NB4 (cell line): ENCODE data around the gene KCTD12.

ENCODE experiments used
- POLR2A ChIP-seq: IDR thresholded peaks from 2 replicates; pipeline ENCODE4 v1.6.1; 2011; ENCODE audit warnings: mild to moderate bottlenecking; ENCODE audit not compliant: insufficient read length; ENCODE audit errors: extremely low read depth
- TF ChIP-seq, protein P1 (sequence below): IDR thresholded peaks from one replicate; pipeline ENCODE4 v1.5.1; 2012; ENCODE audit warnings: low read depth, low read length

DNA sequence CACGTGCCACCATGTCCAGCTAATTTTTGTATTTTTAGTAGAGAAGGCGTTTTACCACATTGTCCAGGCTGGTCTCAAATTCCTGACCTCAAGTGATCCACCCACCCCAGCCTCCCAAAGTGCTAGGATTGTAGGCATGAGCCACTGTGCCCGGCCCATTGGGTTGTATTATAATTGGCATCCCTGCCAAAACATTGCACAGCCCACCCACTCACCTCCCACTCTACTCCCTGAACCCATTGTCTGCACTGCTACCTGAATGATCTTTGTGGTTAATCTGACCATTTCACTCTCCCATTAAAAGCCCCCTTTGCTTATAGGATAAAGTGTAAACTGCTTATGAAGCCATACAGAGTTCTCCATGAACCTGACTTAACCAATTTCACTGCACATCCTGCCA is 26.3 kb upstream of the KCTD12 start:
- no peak for TF ChIP-seq POLR2A
- TF ChIP-seq, protein P1, sequence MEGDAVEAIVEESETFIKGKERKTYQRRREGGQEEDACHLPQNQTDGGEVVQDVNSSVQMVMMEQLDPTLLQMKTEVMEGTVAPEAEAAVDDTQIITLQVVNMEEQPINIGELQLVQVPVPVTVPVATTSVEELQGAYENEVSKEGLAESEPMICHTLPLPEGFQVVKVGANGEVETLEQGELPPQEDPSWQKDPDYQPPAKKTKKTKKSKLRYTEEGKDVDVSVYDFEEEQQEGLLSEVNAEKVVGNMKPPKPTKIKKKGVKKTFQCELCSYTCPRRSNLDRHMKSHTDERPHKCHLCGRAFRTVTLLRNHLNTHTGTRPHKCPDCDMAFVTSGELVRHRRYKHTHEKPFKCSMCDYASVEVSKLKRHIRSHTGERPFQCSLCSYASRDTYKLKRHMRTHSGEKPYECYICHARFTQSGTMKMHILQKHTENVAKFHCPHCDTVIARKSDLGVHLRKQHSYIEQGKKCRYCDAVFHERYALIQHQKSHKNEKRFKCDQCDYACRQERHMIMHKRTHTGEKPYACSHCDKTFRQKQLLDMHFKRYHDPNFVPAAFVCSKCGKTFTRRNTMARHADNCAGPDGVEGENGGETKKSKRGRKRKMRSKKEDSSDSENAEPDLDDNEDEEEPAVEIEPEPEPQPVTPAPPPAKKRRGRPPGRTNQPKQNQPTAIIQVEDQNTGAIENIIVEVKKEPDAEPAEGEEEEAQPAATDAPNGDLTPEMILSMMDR, result no peak
